ENCODE measurements around the gene TBK1.

The TBK1 gene

DNA sequence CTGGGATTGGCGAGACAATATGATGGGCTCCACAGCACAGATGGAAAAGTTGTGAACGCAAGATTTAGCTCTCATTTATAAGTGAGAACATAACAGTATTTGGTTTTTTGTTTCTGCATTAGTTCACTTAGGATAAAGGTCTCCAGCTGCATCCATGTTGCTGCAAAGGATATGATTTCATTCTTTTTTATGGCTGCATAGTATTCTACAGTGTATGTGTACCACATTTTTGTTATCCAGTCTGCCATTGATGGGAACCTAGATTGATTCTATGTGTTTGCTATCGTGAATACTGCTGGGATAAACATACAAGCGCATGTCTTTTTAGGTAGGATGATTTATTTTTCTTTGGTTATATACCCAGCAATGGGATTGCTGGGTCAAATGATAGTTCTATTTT, 23.6 kb downstream of the TBK1 start:
- Histone ChIP-seq H3K27ac (ENCODE audit: low read length) (no peak overlapping the region), H3K9ac (ENCODE audit: low read length) (no peak overlapping the region), H3K36me3 (ENCODE audit: control insufficient read depth, low read depth, low read length) (peaks cover 50% of the 10 kb centered on the region)

DNA sequence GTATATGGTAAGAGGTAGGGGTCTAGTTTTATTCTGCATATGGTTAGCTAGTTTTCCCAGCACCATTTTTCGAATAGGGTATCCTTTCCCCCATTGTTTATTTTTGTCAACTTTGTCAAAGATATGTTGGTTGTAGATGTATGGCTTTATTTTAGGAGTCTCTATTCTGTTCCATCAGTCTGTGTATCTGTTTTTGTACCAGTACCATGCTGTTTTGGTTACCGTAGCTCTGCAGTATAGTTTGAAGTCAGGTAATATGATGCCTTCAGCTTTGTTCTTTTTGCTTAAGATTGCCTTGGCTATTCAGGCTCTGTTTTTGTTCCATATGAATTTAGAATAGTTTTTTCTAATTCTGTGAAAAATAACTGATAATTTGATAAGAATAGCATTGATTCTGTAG, 24.9 kb downstream of the TBK1 start:
- Histone ChIP-seq H3K9me3 (ENCODE audit: control insufficient read depth, low read depth, low read length) (peaks cover 16% of the 10 kb centered on the region), H3K9ac (ENCODE audit: low read length) (no peak overlapping the region), H3K36me3 (ENCODE audit: control insufficient read depth, low read depth, low read length) (peaks cover 40% of the 10 kb centered on the region), H3K4me1 (ENCODE audit: control insufficient read depth, low read depth, low read length) (no peaks in the 10 kb centered on the region), H3K4me3 (ENCODE audit: low read length) (no peak overlapping the region), H3K27me3 (ENCODE audit: control insufficient read depth, insufficient read depth, low read length) (no peaks in the 10 kb centered on the region), H3K27ac (ENCODE audit: low read length) (no peak overlapping the region)

More for the DNA sequence above, 23.6 kb downstream of the TBK1 start:
- H3K27me3 ChIP-seq (ENCODE audit: control insufficient read depth, insufficient read depth, low read length): no peaks in the 10 kb centered on the region
- H3K4me1 ChIP-seq (ENCODE audit: control insufficient read depth, low read depth, low read length): no peaks in the 10 kb centered on the region
- H3K9me3 ChIP-seq (ENCODE audit: control insufficient read depth, low read depth, low read length): peaks cover 16% of the 10 kb centered on the region
- H3K4me3 ChIP-seq (ENCODE audit: low read length): no peak overlapping the region

DNA sequence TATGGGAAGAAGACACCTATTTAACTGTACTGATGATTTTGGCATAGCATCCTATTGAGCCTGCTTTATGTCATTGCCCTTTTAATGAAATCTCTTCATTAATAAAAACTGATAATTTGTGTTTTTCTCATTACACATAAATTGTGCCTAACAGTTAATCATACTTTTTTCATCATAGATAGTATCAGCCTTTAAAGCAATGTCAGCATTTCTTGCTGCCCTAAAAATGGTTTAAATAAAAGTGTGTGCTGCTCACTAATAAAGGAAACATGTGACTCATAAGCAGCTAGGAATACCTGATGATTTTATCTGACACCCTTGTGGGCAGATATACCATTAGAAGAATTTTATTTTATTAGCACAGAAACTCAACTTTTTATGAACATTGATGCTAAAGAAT, 26.7 kb downstream of the TBK1 start:
- H3K36me3 ChIP-seq (ENCODE audit: control insufficient read depth, low read depth, low read length): peaks cover 46% of the 10 kb centered on the region

DNA sequence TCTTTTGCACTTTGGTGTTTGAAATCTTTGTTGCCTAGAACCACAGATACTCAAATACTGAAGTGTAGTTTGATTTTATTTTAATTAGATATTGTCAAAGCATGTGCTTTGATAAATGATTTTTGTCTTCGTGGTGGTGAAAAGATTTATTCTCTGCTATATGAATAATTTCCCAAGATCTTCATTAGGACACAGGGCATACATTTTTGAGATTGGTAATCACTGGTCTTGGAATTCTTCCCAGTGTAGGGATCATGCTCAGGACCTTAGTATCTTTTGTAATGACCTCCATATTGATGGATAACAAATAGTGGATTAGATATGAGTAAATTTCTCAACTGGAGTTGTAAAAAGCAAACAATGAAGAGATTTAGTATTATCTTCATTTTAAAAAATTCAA, 28.2 kb downstream of the TBK1 start:
- H3K4me1 ChIP-seq (ENCODE audit: control insufficient read depth, low read depth, low read length): no peaks in the 10 kb centered on the region
- H3K4me3 ChIP-seq (ENCODE audit: low read length): no peak overlapping the region
- H3K27me3 ChIP-seq (ENCODE audit: control insufficient read depth, insufficient read depth, low read length): no peaks in the 10 kb centered on the region
- H3K9me3 ChIP-seq (ENCODE audit: control insufficient read depth, low read depth, low read length): peaks cover 16% of the 10 kb centered on the region
- no peak overlapping the region for H3K27ac ChIP-seq (ENCODE audit: low read length)
- no peak overlapping the region for H3K9ac ChIP-seq (ENCODE audit: low read length)
- peaks cover 34% of the 10 kb centered on the region for H3K36me3 ChIP-seq (ENCODE audit: control insufficient read depth, low read depth, low read length)

More for the DNA sequence above, 26.7 kb downstream of the TBK1 start:
- H3K9ac ChIP-seq (ENCODE audit: low read length): no peak overlapping the region
- H3K27me3 ChIP-seq (ENCODE audit: control insufficient read depth, insufficient read depth, low read length): no peaks in the 10 kb centered on the region
- H3K27ac ChIP-seq (ENCODE audit: low read length): no peak overlapping the region
- H3K4me1 ChIP-seq (ENCODE audit: control insufficient read depth, low read depth, low read length): no peaks in the 10 kb centered on the region
- H3K9me3 ChIP-seq (ENCODE audit: control insufficient read depth, low read depth, low read length): peaks cover 16% of the 10 kb centered on the region
- no peak overlapping the region for H3K4me3 ChIP-seq (ENCODE audit: low read length)

DNA sequence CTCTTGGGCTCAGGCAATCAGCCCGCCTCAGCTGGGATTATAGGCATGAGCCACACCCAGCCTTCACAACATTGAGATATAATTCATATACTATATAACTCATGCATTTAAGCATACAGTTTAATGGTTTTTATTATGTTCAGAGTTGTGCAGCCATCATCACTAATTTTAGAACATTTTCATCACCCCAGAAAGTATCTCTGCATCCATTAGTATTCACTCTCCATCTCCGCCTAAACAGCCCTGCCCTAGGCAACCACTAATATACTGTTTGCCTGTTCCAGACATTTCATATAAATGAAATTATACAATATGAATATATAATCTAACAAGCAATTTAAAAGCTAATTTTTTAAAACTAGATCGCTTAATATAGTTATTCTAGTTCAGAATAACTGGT, 34.7 kb downstream of the TBK1 start:
- Histone ChIP-seq H3K9ac (ENCODE audit: low read length) (no peak overlapping the region), H3K27ac (ENCODE audit: low read length) (no peak overlapping the region), H3K4me1 (ENCODE audit: control insufficient read depth, low read depth, low read length) (no peaks in the 10 kb centered on the region), H3K36me3 (ENCODE audit: control insufficient read depth, low read depth, low read length) (peaks cover 50% of the 10 kb centered on the region), H3K4me3 (ENCODE audit: low read length) (no peak overlapping the region), H3K9me3 (ENCODE audit: control insufficient read depth, low read depth, low read length) (no peaks in the 10 kb centered on the region), H3K27me3 (ENCODE audit: control insufficient read depth, insufficient read depth, low read length) (no peaks in the 10 kb centered on the region)

DNA sequence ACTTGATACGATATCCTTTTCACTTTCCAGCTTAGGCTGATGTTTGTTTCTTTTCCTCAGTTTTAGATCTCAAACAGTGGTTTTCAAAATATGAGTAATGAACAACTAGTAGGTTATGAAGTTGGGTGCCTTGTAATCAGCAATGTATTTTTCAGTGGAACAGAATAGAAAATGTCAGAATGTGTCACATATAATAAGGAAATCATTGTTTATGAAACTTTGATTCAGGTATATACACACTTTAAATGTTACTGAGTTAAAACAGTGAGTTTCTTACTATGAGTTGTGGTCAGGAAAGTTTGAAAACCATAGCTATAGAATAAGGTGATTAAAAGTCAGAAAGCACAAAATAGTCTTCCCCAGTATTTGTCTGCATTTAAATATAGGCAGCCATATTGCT, 39.8 kb downstream of the TBK1 start:
- no peaks in the 10 kb centered on the region for H3K27me3 ChIP-seq (ENCODE audit: control insufficient read depth, insufficient read depth, low read length)
- no peak overlapping the region for H3K27ac ChIP-seq (ENCODE audit: low read length)
- peaks cover 60% of the 10 kb centered on the region for H3K36me3 ChIP-seq (ENCODE audit: control insufficient read depth, low read depth, low read length)
- H3K9me3 ChIP-seq (ENCODE audit: control insufficient read depth, low read depth, low read length): no peaks in the 10 kb centered on the region
- H3K4me1 ChIP-seq (ENCODE audit: control insufficient read depth, low read depth, low read length): no peaks in the 10 kb centered on the region
- no peak overlapping the region for H3K9ac ChIP-seq (ENCODE audit: low read length)
- no peak overlapping the region for H3K4me3 ChIP-seq (ENCODE audit: low read length)

DNA sequence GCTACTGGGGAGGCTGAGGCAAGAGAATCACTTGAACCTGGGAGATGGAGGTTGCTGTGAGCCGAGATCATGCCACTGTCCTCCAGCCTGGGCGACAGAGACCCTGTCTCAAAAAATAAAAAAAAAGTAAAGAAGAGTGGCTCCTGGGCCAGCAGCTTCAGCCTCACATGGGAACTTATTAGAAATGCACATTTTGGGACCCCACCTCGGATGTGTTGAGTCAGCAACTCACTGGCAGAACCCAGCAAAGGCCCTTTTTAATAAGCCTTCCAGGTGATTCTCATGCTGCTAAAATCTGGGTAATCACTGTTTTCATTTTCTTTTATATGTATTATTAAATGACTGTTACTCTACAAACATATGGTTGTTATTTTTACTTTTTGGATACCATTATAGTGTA, 41.6 kb downstream of the TBK1 start:
- Histone ChIP-seq H3K27me3 (ENCODE audit: control insufficient read depth, insufficient read depth, low read length) (no peaks in the 10 kb centered on the region), H3K4me3 (ENCODE audit: low read length) (no peak overlapping the region), H3K36me3 (ENCODE audit: control insufficient read depth, low read depth, low read length) (peaks cover 69% of the 10 kb centered on the region)

DNA sequence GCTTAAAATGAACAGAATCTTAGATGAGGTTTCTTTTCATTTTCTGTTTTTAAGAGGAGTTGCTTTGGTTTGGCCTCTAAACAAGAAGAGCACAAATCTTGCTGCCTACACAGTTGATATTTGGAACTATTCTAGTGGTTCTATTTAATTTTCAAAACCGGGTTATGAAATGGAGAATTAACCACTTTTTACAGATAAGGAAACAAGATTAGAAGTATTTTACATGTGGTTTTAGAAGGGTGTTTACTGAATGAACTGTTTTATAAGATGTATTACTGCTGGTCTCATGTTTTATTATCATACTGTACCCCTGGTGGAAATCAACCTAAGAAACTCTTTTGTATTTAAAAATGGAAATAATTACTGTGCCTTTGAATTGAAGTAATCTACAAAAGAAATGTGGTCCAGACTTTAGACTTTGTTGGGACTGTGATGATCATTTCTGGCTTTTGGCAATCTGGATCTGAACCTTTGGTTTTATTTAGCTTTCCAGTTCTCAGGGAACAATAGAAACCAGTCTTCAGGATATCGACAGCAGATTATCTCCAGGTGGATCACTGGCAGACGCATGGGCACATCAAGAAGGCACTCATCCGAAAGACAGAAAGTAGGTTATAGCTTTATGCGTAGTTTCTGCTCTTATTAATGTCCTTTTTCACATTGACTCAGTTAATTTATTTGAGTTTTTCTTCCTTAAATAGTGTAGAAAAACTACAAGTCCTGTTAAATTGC, 43.2 kb downstream of the TBK1 start:
- Histone ChIP-seq H3K36me3 (ENCODE audit: control insufficient read depth, low read depth, low read length) (peaks cover 67% of the 10 kb centered on the region), H3K27ac (ENCODE audit: low read length) (no peak overlapping the region), H3K9me3 (ENCODE audit: control insufficient read depth, low read depth, low read length) (no peaks in the 10 kb centered on the region), H3K4me3 (ENCODE audit: low read length) (no peak overlapping the region), H3K9ac (ENCODE audit: low read length) (no peak overlapping the region), H3K27me3 (ENCODE audit: control insufficient read depth, insufficient read depth, low read length) (no peaks in the 10 kb centered on the region), H3K4me1 (ENCODE audit: control insufficient read depth, low read depth, low read length) (no peaks in the 10 kb centered on the region)

More for the DNA sequence above, 41.6 kb downstream of the TBK1 start:
- Histone ChIP-seq H3K9ac (ENCODE audit: low read length) (no peak overlapping the region), H3K9me3 (ENCODE audit: control insufficient read depth, low read depth, low read length) (no peaks in the 10 kb centered on the region), H3K27ac (ENCODE audit: low read length) (no peak overlapping the region), H3K4me1 (ENCODE audit: control insufficient read depth, low read depth, low read length) (no peaks in the 10 kb centered on the region)

DNA sequence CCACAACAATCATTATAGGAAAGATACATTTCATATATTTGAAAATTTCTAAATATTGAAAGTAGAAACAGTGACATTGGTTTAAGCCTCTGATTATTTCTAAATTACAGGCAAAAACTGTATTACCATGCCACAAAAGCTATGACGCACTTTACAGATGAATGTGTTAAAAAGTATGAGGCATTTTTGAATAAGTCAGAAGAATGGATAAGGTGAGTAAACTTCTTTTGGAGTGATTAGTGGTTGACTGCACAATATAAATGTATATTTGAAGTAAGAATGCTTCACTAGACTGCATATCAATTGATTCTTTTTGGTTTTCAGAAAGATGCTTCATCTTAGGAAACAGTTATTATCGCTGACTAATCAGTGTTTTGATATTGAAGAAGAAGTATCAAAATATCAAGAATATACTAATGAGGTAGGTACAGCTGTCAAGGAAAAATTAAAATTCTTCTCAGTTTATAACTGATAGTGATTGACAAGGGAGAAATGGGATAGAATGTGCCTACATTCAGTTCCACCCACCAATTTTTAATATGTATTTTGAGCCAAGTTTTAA, 45.0 kb downstream of the TBK1 start:
- Histone ChIP-seq H3K9me3 (ENCODE audit: control insufficient read depth, low read depth, low read length) (no peaks in the 10 kb centered on the region), H3K4me1 (ENCODE audit: control insufficient read depth, low read depth, low read length) (no peaks in the 10 kb centered on the region), H3K4me3 (ENCODE audit: low read length) (no peak overlapping the region), H3K27me3 (ENCODE audit: control insufficient read depth, insufficient read depth, low read length) (no peaks in the 10 kb centered on the region), H3K27ac (ENCODE audit: low read length) (no peak overlapping the region), H3K36me3 (ENCODE audit: control insufficient read depth, low read depth, low read length) (peaks cover 70% of the 10 kb centered on the region), H3K9ac (ENCODE audit: low read length) (no peak overlapping the region)

DNA sequence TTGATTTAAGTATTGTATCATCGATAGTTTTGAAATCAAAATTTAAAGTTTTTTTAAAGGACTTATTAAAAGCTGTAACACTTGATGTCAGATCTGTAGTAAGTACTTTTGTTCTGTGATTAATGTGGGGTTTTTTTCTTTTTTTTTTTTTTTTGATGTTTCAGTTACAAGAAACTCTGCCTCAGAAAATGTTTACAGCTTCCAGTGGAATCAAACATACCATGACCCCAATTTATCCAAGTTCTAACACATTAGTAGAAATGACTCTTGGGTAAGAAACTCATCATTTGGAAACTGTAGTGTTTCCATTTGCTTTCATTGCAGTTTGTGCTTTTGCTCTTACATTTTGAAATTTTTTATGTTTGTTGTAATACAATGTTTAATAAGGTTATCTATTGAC, 45.6 kb downstream of the TBK1 start:
- Histone ChIP-seq H3K27me3 (ENCODE audit: control insufficient read depth, insufficient read depth, low read length) (no peaks in the 10 kb centered on the region), H3K4me1 (ENCODE audit: control insufficient read depth, low read depth, low read length) (no peaks in the 10 kb centered on the region), H3K36me3 (ENCODE audit: control insufficient read depth, low read depth, low read length) (peaks cover 69% of the 10 kb centered on the region)

DNA sequence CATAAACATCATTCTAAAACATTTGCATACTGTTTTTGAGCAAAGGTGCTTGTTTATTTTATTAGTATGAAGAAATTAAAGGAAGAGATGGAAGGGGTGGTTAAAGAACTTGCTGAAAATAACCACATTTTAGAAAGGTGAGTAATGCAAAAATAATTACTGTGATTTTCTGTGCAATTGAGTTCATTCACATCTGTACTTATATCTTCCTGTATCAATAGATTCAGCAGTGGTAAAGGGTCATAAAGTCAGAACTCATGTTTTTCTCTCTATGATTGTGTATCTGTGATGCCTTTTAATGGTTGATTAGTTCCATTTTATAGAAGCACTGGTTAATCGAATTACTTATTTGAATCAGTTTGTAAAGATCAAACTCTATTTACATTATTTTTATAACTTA, 46.0 kb downstream of the TBK1 start:
- Histone ChIP-seq H3K4me1 (ENCODE audit: control insufficient read depth, low read depth, low read length) (no peaks in the 10 kb centered on the region), H3K9ac (ENCODE audit: low read length) (no peak overlapping the region), H3K27ac (ENCODE audit: low read length) (no peak overlapping the region), H3K27me3 (ENCODE audit: control insufficient read depth, insufficient read depth, low read length) (no peaks in the 10 kb centered on the region), H3K4me3 (ENCODE audit: low read length) (no peak overlapping the region), H3K9me3 (ENCODE audit: control insufficient read depth, low read depth, low read length) (no peaks in the 10 kb centered on the region), H3K36me3 (ENCODE audit: control insufficient read depth, low read depth, low read length) (peaks cover 69% of the 10 kb centered on the region)

More for the DNA sequence above, 45.6 kb downstream of the TBK1 start:
- Histone ChIP-seq H3K4me3 (ENCODE audit: low read length) (no peak overlapping the region), H3K9ac (ENCODE audit: low read length) (no peak overlapping the region), H3K27ac (ENCODE audit: low read length) (no peak overlapping the region), H3K9me3 (ENCODE audit: control insufficient read depth, low read depth, low read length) (no peaks in the 10 kb centered on the region)

DNA sequence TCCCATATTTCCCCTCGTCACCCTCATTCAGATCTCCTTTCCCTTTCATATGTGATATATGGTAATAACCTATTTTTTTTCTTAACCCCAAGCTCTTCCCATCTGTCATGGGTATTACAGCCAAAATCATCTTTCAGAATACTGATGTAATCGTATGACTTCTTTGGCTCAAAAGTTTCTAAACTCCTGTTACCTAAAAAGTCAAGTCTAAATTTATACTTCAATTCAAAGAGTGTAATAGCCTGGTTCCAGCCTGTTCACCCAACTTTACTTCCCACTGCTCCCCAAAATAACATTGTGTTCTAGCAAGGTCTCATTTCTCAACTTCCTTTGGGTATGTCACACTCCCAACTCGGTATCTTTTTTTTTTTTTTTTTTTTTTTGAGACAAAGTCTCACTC, 48.5 kb downstream of the TBK1 start:
- no peaks in the 10 kb centered on the region for H3K27me3 ChIP-seq (ENCODE audit: control insufficient read depth, insufficient read depth, low read length)
- H3K9me3 ChIP-seq (ENCODE audit: control insufficient read depth, low read depth, low read length): no peaks in the 10 kb centered on the region
- H3K36me3 ChIP-seq (ENCODE audit: control insufficient read depth, low read depth, low read length): peaks cover 52% of the 10 kb centered on the region
- no peaks in the 10 kb centered on the region for H3K4me1 ChIP-seq (ENCODE audit: control insufficient read depth, low read depth, low read length)
- H3K9ac ChIP-seq (ENCODE audit: low read length): no peak overlapping the region
- no peak overlapping the region for H3K27ac ChIP-seq (ENCODE audit: low read length)
- H3K4me3 ChIP-seq (ENCODE audit: low read length): no peak overlapping the region

Data from iPS-18a (cell line).